ENCODE data around the gene PPP1R11.
A peak's percentile ranks its signal among the peaks of the same experiment; 100 is the strongest.

PPP1R11 gene

GRCh38 chr6:30071081-30071818 is 4.3 kb downstream of the PPP1R11 start:
- DNase-seq (ENCODE audit: low read depth): peak; percentile 52
- no peak overlapping the region for H3K4me3 ChIP-seq (replicated peaks; ENCODE audit: low read depth, low read length)

GRCh38 chr6:30071858-30072257 is 4.9 kb downstream of the PPP1R11 start:
- H3K4me3 ChIP-seq (replicated peaks; ENCODE audit: low read depth, low read length): no peak overlapping the region
- DNase-seq (ENCODE audit: low read depth): no peak
- no peak for TF ChIP-seq CTCF (IDR thresholded peaks at IDR 0.05; ENCODE audit: low read length, missing control alignments)

More at GRCh38 chr6:30071081-30071818, 4.3 kb downstream of the PPP1R11 start:
- peak; percentile 6 for TF ChIP-seq CTCF (IDR thresholded peaks at IDR 0.05; ENCODE audit: low read length, missing control alignments)

GRCh38 chr6:30073489-30074235 is 6.7 kb downstream of the PPP1R11 start:
- no peak for DNase-seq (ENCODE audit: low read depth)
- TF ChIP-seq CTCF (IDR thresholded peaks at IDR 0.05; ENCODE audit: low read length, missing control alignments): no peak
- no peak overlapping the region for H3K4me3 ChIP-seq (replicated peaks; ENCODE audit: low read depth, low read length)

- no peak for DNase-seq (ENCODE audit: low read depth)
- H3K4me3 ChIP-seq (replicated peaks; ENCODE audit: low read depth, low read length): no peak overlapping the region
- no peak for TF ChIP-seq CTCF (IDR thresholded peaks at IDR 0.05; ENCODE audit: low read length, missing control alignments)
These were observed 7.5 kb downstream of the PPP1R11 start for GRCh38 chr6:30074331-30075093.

GRCh38 chr6:30075094-30075789 is 8.2 kb downstream of the PPP1R11 start, which contains the start of gene RNF39:
Gene RNF39 (minus strand): TSS chr6:30075769. CDS start chr6:30075585, 184 bp downstream.
- TF ChIP-seq CTCF (IDR thresholded peaks at IDR 0.05; ENCODE audit: low read length, missing control alignments): no peak
- DNase-seq (ENCODE audit: low read depth): no peak
- H3K4me3 ChIP-seq (replicated peaks; ENCODE audit: low read depth, low read length): no peak within 1 kb of the TSS
